Measurements from ENCODE around the gene MS4A1. TPM values are rescaled to one million over a fixed set of nuclear protein-coding genes. Genes with fewer than 3 reads are reported as not detected.
"Not testable (repeated sequence)": the region's sequence is repeated elsewhere in the genome, so short reads cannot be mapped to it uniquely, and the experiment has no call there.

MS4A1 gene
- total RNA-seq, 2 experiments from 2014 or later = 488 to 603 TPM

- ChIA-PET CTCF (ENCODE audit: unreplicated experiment) (no interaction called here), POLR2A (interaction anchor here (0.6 to 1.0 kb wide), 2 partner anchors 10 to 14 kb away, joined by 3 read pairs; no protein-coding TSS in a partner anchor)
- H3K27ac ChIP-seq (ENCODE audit: low read depth, low read length, poor library complexity, severe bottlenecking) = no peak overlapping the region
- no peaks in the 10 kb centered on the region for H4K20me1 ChIP-seq (ENCODE audit: insufficient read depth, low read length)
- no TSS peak for BruUV-seq (replicated peaks)
- no peak overlapping the region for H2AFZ ChIP-seq (ENCODE audit: low read length)
- H3K4me1 ChIP-seq (ENCODE audit: insufficient read depth, low read length, poor library complexity, severe bottlenecking) = peaks cover 16% of the 10 kb centered on the region
- H3K79me2 ChIP-seq (ENCODE audit: insufficient read depth, low read depth, low read length) = no peaks in the 10 kb centered on the region
- no peak overlapping the region for H3K4me2 ChIP-seq (ENCODE audit: low read length)
- H3K9me3 ChIP-seq (ENCODE audit: low read length) = no peaks in the 10 kb centered on the region; the same call in 1 of the 2 replicates
- no peak for DNase-seq (ENCODE audit: low spot score)
- no peaks in the 10 kb centered on the region for H3K9me2 ChIP-seq (ENCODE audit: insufficient read depth, low read length)
- peaks cover 4% of the 10 kb centered on the region; the same call in 1 of the 2 replicates for H3K36me3 ChIP-seq (ENCODE audit: insufficient read depth, low read length)
- no peak overlapping the region for H3K4me3 ChIP-seq (ENCODE audit: low read depth, low read length, poor library complexity, severe bottlenecking)
- intact Hi-C loops (cut with micrococcal nuclease; ENCODE audit: unreplicated experiment) = no loop called here
- TF ChIP-seq EZH2phosphoT487 (IDR thresholded peaks at IDR 0.05; ENCODE audit: borderline replicate concordance, low read depth, low read length) = no peak
- TF ChIP-seq CTCF (conservative IDR thresholded peaks at IDR 0.05; ENCODE audit: low read length) = no peak
Observed at GRCh38 chr11:60504219-60504905, 48.7 kb downstream of the MS4A1 start.

GRCh38 chr11:60509609-60510008, 54.0 kb downstream of the MS4A1 start:
- H4K20me1 ChIP-seq (ENCODE audit: insufficient read depth, low read length); H3K9me3 ChIP-seq (ENCODE audit: low read length); H2AFZ ChIP-seq (ENCODE audit: low read length); intact Hi-C loops (cut with micrococcal nuclease; ENCODE audit: unreplicated experiment); CTCF ChIA-PET (ENCODE audit: unreplicated experiment); H3K36me3 ChIP-seq (ENCODE audit: insufficient read depth, low read length); DNase-seq (ENCODE audit: low spot score); H3K4me3 ChIP-seq (ENCODE audit: low read depth, low read length, poor library complexity, severe bottlenecking); H3K9me2 ChIP-seq (ENCODE audit: insufficient read depth, low read length); H3K27ac ChIP-seq (ENCODE audit: low read depth, low read length, poor library complexity, severe bottlenecking); H3K4me2 ChIP-seq (ENCODE audit: low read length); BruUV-seq (replicated peaks); H3K79me2 ChIP-seq (ENCODE audit: insufficient read depth, low read depth, low read length): not testable (repeated sequence)
- POLR2A ChIA-PET = interaction anchor here (0.8 kb wide), 2 partner anchors 10 to 86 kb away, joined by 3 read pairs; no protein-coding TSS in a partner anchor
- peaks cover 11% of the 10 kb centered on the region for H3K4me1 ChIP-seq (ENCODE audit: insufficient read depth, low read length, poor library complexity, severe bottlenecking)

GRCh38 chr11:60510209-60510608, 54.6 kb downstream of the MS4A1 start:
- H3K4me3 ChIP-seq (ENCODE audit: low read depth, low read length, poor library complexity, severe bottlenecking); BruUV-seq (replicated peaks); H3K4me2 ChIP-seq (ENCODE audit: low read length); H3K9me3 ChIP-seq (ENCODE audit: low read length); H2AFZ ChIP-seq (ENCODE audit: low read length); H3K27ac ChIP-seq (ENCODE audit: low read depth, low read length, poor library complexity, severe bottlenecking); DNase-seq (ENCODE audit: low spot score); H3K9me2 ChIP-seq (ENCODE audit: insufficient read depth, low read length); POLR2A ChIA-PET; CTCF ChIA-PET (ENCODE audit: unreplicated experiment); H4K20me1 ChIP-seq (ENCODE audit: insufficient read depth, low read length); intact Hi-C loops (cut with micrococcal nuclease; ENCODE audit: unreplicated experiment); H3K36me3 ChIP-seq (ENCODE audit: insufficient read depth, low read length); H3K79me2 ChIP-seq (ENCODE audit: insufficient read depth, low read depth, low read length): not testable (repeated sequence)
- H3K4me1 ChIP-seq (ENCODE audit: insufficient read depth, low read length, poor library complexity, severe bottlenecking) = peaks cover 11% of the 10 kb centered on the region
